LNCaP clone FGC (cell line): ENCODE measurements around the gene CELSR1.

Experiments used
- DNase-seq: peaks from one replicate; pipeline ENCODE4 v3.0.0-alpha.2; 2011; ENCODE audit warnings: low read depth
- H3K4me3 ChIP-seq: 2 replicates; pipeline ENCODE4 v1.5.1; 2011; ENCODE audit warnings: mild to moderate bottlenecking, low read depth, low read length, control low read depth
- TF ChIP-seq, protein P1 (sequence below): IDR thresholded peaks from 2 replicates; pipeline ENCODE4 v1.5.1; 2012; ENCODE audit warnings: mild to moderate bottlenecking; ENCODE audit not compliant: control insufficient read depth, insufficient read depth; ENCODE audit errors: extremely low read depth

Gene CELSR1

DNA sequence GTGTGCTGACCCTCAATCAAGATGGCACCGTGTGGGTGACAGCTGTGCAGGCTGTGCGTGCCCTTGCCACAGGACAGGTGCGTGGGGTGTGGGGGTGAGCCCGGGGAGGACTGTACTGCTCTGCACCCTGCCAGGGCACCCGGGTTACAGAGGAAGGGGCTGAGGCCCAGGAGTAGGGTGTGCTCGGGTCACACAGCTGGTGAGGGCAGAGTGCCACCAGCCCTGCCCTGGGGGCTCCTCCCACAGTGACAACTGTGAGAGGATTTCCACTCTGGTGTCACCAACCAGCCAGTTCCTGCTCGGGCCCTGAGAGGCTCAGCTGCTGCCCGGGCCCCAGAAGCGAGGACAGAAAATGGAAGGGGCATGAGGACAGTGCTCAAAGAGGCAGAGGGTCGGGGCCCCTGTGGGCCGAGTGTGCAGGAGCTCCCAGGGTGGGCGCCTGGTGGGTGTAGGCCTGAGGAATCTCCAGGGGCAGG, 181.4 kb downstream of the CELSR1 start:
- TF ChIP-seq, protein P1, sequence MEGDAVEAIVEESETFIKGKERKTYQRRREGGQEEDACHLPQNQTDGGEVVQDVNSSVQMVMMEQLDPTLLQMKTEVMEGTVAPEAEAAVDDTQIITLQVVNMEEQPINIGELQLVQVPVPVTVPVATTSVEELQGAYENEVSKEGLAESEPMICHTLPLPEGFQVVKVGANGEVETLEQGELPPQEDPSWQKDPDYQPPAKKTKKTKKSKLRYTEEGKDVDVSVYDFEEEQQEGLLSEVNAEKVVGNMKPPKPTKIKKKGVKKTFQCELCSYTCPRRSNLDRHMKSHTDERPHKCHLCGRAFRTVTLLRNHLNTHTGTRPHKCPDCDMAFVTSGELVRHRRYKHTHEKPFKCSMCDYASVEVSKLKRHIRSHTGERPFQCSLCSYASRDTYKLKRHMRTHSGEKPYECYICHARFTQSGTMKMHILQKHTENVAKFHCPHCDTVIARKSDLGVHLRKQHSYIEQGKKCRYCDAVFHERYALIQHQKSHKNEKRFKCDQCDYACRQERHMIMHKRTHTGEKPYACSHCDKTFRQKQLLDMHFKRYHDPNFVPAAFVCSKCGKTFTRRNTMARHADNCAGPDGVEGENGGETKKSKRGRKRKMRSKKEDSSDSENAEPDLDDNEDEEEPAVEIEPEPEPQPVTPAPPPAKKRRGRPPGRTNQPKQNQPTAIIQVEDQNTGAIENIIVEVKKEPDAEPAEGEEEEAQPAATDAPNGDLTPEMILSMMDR = no peak
- no peak overlapping the region for H3K4me3 ChIP-seq
- no peak for DNase-seq

DNA sequence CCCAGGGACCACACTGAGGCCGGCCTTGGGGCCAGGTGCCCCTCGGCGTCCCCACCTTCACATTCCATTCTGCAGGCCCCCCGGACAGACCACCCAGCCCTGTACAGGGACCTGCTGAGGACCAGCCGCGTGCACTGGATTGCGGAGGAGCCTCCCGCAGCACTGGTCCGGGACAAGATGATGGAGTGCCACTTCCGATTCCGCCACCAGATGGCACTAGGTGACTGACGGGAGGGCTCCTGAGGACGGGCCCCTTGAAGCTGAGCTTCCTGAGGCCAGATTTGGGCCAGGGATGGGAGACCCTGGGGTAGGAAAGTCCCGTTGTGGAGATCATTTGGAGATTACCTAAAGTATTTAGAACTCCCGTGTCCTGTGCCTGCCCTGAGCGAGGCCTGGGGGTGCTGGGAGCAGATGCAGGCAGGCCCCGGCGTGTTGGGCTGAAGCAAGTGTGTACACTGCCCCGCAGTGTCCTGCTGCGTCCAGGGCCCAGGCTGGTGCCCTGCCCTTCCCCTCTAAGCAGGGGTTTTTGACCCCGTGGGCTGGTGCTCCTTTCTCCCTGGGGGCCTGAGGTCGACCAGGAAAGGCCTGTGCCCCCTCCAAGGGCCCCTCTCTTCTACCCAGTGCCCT, 181.9 kb downstream of the CELSR1 start:
- H3K4me3 ChIP-seq = no peak overlapping the region
- TF ChIP-seq, protein P1 = peak; percentile 81
- DNase-seq = no peak

DNA sequence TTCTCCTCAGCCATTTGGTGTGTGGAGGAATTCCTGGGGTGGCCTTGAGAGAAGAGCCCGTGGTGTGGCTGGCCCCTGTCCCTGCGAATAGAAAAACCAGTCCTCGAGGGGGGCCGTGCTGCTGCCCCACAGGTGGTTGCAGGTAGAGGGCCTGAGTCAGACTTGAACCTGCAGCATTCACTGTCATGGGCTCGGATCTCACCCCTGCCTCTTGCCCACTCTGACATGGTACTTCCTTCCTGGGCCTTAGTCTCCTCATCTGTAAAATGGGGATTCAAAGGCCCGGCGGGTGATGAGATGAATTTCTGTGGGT, 182.5 kb downstream of the CELSR1 start:
- TF ChIP-seq, protein P1 = no peak
- no peak for DNase-seq
- no peak overlapping the region for H3K4me3 ChIP-seq

DNA sequence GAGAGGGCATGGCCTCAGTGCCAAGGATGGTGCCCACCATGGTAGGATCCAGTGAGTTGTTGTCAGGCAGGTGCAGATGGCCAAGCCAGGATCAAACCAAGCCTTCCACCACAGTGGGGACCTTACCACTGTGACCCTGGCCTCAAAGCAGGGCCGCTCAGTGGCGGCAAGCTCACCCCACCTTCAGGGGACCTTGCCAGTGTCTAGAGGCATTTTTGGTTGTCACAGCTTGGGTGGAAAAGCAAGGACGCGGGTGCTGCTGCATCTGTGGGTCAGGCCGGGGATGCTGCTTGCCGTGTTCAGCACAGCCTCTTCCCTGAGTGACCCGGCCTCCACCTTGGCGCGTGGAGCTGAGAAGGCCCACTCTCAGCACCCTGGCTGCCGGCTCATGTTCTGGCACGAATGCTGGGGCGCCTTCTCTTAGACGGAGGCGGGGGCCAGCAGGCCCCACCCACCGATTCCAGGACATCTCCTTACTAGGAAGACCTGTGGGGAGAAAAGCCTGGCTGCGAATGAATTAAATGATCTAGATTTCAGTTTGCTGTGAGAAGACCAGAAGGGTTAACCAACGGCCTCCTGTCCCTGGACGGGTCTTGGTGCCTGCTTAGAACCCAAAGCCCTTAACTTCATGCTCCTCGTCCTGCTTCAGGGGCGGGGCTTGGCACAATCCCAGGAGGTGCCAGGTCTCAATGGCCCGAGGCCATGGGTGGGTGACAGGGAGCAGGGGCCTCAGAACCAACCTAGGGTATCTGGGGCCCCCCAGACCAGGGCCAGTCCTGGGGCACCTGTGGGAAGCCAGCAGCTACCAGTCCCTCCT, 183.0 kb downstream of the CELSR1 start:
- no peak overlapping the region for H3K4me3 ChIP-seq
- TF ChIP-seq, protein P1 = no peak
- DNase-seq = no peak

DNA sequence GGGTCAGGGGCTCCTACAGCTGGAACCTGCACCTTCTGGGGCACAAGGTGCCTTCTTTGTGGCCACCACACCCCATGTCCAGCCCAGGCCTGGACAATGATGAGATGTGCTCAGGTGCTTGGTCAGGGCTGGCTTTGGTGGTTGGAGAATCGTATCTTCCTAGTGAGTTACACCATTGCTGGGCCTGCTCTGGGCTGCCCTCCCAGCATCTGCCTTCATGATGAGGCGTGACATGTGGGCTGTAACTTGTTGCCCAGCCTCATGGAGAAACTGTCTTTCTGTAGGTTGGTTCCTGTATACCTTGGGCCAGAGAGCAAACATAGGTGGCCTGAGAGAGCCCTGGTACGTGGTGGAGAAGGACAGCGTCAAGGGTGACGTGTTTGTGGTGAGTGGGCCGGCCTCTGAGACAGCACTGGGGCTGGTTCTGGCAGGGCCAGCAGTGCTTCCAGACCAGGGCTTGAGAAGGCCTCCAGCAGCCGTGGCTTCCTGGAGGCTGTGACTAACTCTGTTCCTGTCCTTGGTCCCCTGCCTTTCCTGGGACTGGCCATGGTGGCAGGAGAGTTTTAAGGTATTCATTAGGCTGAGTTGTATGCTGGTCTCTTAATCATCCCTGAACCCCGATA, 183.8 kb downstream of the CELSR1 start:
- TF ChIP-seq, protein P1 = no peak
- DNase-seq = no peak
- H3K4me3 ChIP-seq = no peak overlapping the region

DNA sequence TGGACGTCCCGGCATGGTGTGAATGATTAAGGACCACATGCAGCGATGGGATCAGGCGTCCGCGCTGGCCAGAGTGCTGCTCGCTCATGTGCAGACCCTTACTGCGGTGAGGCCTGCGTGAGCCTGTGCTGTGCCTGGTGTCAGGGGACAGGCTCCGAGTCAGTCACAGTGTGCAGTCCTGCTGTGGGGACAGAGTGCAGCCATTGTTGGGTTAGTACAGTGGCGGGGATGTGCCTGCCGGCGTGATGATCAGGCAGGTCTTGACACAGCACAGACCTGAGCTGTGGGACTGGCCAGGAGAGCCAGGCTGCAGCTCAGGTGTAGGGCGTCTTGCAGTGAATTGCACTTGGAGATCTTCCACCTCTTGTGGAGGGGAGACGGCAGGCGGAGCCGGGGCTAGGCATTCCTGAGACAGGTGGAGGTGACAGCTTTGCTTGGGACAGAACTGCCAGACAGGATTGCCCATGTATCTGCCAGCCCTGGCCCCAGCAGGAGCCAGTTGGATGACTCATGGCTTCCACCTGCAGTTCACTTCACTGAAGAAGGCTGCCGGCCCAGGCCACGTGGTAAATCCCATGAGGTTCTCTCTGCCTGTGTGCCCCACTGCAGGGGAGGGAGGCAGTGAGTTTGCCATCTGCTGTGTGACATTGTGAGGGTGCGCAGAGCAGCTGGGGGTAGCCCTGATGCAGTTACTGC, 184.6 kb downstream of the CELSR1 start:
- H3K4me3 ChIP-seq = no peak overlapping the region
- TF ChIP-seq, protein P1 = no peak
- DNase-seq = no peak
